ENCODE results near the gene NPAT. TPM values are rescaled to one million over a fixed set of nuclear protein-coding genes. Genes with fewer than 3 reads are reported as not detected.

The NPAT gene
- polyA plus RNA-seq, 1 donor (not counting 4 experiments of a cell fraction or from before 2014, with no cell fraction given): 8.0 TPM

DNA sequence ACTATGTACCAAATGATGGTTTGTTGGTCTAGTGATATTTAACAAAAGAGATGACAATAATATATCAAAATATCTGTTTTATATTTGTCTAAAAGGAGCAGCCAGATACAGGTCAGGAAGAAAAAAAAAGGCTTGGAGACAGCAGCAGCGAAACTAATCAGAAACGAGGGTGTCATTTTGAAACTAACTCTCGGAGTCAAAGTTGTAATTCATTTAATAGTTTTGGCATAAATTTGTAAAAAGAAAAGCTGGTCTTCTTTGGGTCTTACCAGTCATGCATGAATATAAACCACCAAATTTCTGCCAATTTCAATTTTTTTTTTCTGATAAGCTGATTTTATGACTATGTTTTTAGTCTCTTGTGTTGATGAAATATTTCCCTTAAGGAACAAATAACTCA, 25.5 kb downstream of the NPAT start:
- no peak overlapping the region for H3K4me2 ChIP-seq (ENCODE audit: control insufficient read depth, extremely low read depth, insufficient read depth, low read depth, low read length)
- H3K9ac ChIP-seq (ENCODE audit: control insufficient read depth, extremely low read depth, insufficient read depth, low read length): no peak overlapping the region
- H2AFZ ChIP-seq (ENCODE audit: control insufficient read depth, low read length): no peak overlapping the region
- FAIRE-seq: no peak
- H3K27me3 ChIP-seq (ENCODE audit: control insufficient read depth, extremely low read depth, insufficient read depth, low read length): no peaks in the 10 kb centered on the region
- no peaks in the 10 kb centered on the region for H4K20me1 ChIP-seq (ENCODE audit: control insufficient read depth, extremely low read depth, insufficient read depth, low read length)
- no peak overlapping the region for H3K4me3 ChIP-seq (ENCODE audit: control insufficient read depth in 2 of 3, extremely low read depth in 1 of 3, insufficient read depth in 2 of 3, low read depth in 1 of 3, low read length in 3 of 3)
- peaks cover 23% of the 10 kb centered on the region for H3K4me1 ChIP-seq (ENCODE audit: control insufficient read depth, extremely low read depth, insufficient read depth, low read length)
- dilution Hi-C loops (cut with MboI; ENCODE audit: extremely low pct_ligation_motif_present, low sequenced_read_pairs): no loop called here
- H3K79me2 ChIP-seq (ENCODE audit: control insufficient read depth, insufficient read depth, low read length): peaks cover 14% of the 10 kb centered on the region
- H3K36me3 ChIP-seq (ENCODE audit: control insufficient read depth in 2 of 2, extremely low read depth in 1 of 2, insufficient read depth in 2 of 2, low read length in 2 of 2): no peaks in the 10 kb centered on the region
- DNase-seq (ENCODE audit: low read depth, low spot score): no peak
- no peak overlapping the region for H3K27ac ChIP-seq (ENCODE audit: control insufficient read depth, insufficient read depth, low read length)
- H3K9me3 ChIP-seq (ENCODE audit: control insufficient read depth, low read depth, low read length): no peaks in the 10 kb centered on the region
- H3K9me1 ChIP-seq (ENCODE audit: control insufficient read depth, extremely low read depth, insufficient read depth, low read length): no peaks in the 10 kb centered on the region
- no peak for TF ChIP-seq EZH2 (IDR thresholded peaks at IDR 0.05; ENCODE audit: low read length)

DNA sequence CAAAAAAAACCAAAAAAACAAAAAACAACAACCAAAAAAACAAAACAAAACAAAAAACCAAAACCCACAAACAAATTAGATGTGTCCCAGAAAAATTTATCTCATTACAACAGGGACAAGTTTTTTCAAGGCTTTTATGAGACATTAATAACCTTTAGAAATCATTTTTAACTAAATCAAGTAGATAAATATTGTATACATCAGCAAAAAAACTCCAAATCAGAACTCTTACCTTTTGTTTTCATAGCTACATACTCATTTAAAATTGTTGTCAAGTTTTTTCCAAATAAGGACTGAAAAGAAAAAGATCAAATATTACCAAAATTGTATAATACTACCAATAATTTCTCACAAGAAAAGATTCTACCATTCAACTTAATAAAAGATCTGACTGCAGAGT, 28.7 kb downstream of the NPAT start:
- no peak for DNase-seq (ENCODE audit: low read depth, low spot score)
- Histone ChIP-seq H3K27me3 (ENCODE audit: control insufficient read depth, extremely low read depth, insufficient read depth, low read length) (no peaks in the 10 kb centered on the region), H3K9me3 (ENCODE audit: control insufficient read depth, low read depth, low read length) (no peaks in the 10 kb centered on the region), H3K4me2 (ENCODE audit: control insufficient read depth, extremely low read depth, insufficient read depth, low read depth, low read length) (no peak overlapping the region), H3K36me3 (ENCODE audit: control insufficient read depth in 2 of 2, extremely low read depth in 1 of 2, insufficient read depth in 2 of 2, low read length in 2 of 2) (no peaks in the 10 kb centered on the region), H4K20me1 (ENCODE audit: control insufficient read depth, extremely low read depth, insufficient read depth, low read length) (no peaks in the 10 kb centered on the region), H3K9ac (ENCODE audit: control insufficient read depth, extremely low read depth, insufficient read depth, low read length) (no peak overlapping the region), H3K4me1 (ENCODE audit: control insufficient read depth, extremely low read depth, insufficient read depth, low read length) (peaks cover 2% of the 10 kb centered on the region), H3K27ac (ENCODE audit: control insufficient read depth, insufficient read depth, low read length) (no peak overlapping the region), H3K4me3 (ENCODE audit: control insufficient read depth in 2 of 3, extremely low read depth in 1 of 3, insufficient read depth in 2 of 3, low read depth in 1 of 3, low read length in 3 of 3) (no peak overlapping the region), H2AFZ (ENCODE audit: control insufficient read depth, low read length) (no peak overlapping the region), H3K9me1 (ENCODE audit: control insufficient read depth, extremely low read depth, insufficient read depth, low read length) (no peaks in the 10 kb centered on the region), H3K79me2 (ENCODE audit: control insufficient read depth, insufficient read depth, low read length) (peaks cover 8% of the 10 kb centered on the region)
- TF ChIP-seq, protein P1, sequence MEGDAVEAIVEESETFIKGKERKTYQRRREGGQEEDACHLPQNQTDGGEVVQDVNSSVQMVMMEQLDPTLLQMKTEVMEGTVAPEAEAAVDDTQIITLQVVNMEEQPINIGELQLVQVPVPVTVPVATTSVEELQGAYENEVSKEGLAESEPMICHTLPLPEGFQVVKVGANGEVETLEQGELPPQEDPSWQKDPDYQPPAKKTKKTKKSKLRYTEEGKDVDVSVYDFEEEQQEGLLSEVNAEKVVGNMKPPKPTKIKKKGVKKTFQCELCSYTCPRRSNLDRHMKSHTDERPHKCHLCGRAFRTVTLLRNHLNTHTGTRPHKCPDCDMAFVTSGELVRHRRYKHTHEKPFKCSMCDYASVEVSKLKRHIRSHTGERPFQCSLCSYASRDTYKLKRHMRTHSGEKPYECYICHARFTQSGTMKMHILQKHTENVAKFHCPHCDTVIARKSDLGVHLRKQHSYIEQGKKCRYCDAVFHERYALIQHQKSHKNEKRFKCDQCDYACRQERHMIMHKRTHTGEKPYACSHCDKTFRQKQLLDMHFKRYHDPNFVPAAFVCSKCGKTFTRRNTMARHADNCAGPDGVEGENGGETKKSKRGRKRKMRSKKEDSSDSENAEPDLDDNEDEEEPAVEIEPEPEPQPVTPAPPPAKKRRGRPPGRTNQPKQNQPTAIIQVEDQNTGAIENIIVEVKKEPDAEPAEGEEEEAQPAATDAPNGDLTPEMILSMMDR (optimal IDR thresholded peaks at IDR 0.05 in 1 of 3, IDR thresholded peaks at IDR 0.05 in 1 of 3, conservative IDR thresholded peaks at IDR 0.05 in 1 of 3; ENCODE audit: extremely low read depth in 1 of 3, insufficient read depth in 2 of 3, low read length in 3 of 3): no peak
- no peak for TF ChIP-seq EZH2 (IDR thresholded peaks at IDR 0.05; ENCODE audit: low read length)
- FAIRE-seq: no peak
- dilution Hi-C loops (cut with MboI; ENCODE audit: extremely low pct_ligation_motif_present, low sequenced_read_pairs): no loop called here

DNA sequence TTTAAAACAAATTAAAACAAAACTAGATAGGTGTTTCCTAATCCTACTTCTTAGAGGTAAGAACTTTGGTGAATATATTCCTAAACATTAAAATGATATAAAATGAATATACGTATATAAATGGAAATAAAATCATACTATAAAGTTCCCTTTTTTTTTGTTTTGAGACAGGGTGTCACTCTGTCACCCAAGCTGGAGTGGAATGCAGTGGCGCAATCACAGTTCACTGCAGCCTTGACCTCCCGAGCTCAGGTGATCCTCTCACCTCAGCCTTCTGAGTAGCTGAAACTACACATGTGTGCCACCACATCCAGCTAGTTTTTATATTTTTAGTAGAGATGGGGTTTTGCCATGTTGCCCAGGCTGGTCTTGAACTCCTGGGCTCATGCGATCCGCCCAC, 44.9 kb downstream of the NPAT start:
- no peak overlapping the region for H3K4me3 ChIP-seq (ENCODE audit: control insufficient read depth in 2 of 3, extremely low read depth in 1 of 3, insufficient read depth in 2 of 3, low read depth in 1 of 3, low read length in 3 of 3)
- H3K9me1 ChIP-seq (ENCODE audit: control insufficient read depth, extremely low read depth, insufficient read depth, low read length): no peaks in the 10 kb centered on the region
- H3K9me3 ChIP-seq (ENCODE audit: control insufficient read depth, low read depth, low read length): no peaks in the 10 kb centered on the region
- H3K79me2 ChIP-seq (ENCODE audit: control insufficient read depth, insufficient read depth, low read length): no peaks in the 10 kb centered on the region
- no peak overlapping the region for H3K27ac ChIP-seq (ENCODE audit: control insufficient read depth, insufficient read depth, low read length)
- dilution Hi-C loops (cut with MboI; ENCODE audit: extremely low pct_ligation_motif_present, low sequenced_read_pairs): no loop called here
- no peaks in the 10 kb centered on the region for H4K20me1 ChIP-seq (ENCODE audit: control insufficient read depth, extremely low read depth, insufficient read depth, low read length)
- peaks cover 4 to 11% of the 10 kb centered on the region in 2 experiments for H3K36me3 ChIP-seq (ENCODE audit: control insufficient read depth in 2 of 2, extremely low read depth in 1 of 2, insufficient read depth in 2 of 2, low read length in 2 of 2)
- no peak overlapping the region for H3K4me2 ChIP-seq (ENCODE audit: control insufficient read depth, extremely low read depth, insufficient read depth, low read depth, low read length)
- H3K27me3 ChIP-seq (ENCODE audit: control insufficient read depth, extremely low read depth, insufficient read depth, low read length): no peaks in the 10 kb centered on the region
- DNase-seq (ENCODE audit: low read depth, low spot score): no peak
- H2AFZ ChIP-seq (ENCODE audit: control insufficient read depth, low read length): no peak overlapping the region
- H3K9ac ChIP-seq (ENCODE audit: control insufficient read depth, extremely low read depth, insufficient read depth, low read length): no peak overlapping the region
- FAIRE-seq: no peak
- H3K4me1 ChIP-seq (ENCODE audit: control insufficient read depth, extremely low read depth, insufficient read depth, low read length): no peaks in the 10 kb centered on the region
- TF ChIP-seq, protein P1 (optimal IDR thresholded peaks at IDR 0.05 in 1 of 3, IDR thresholded peaks at IDR 0.05 in 1 of 3, conservative IDR thresholded peaks at IDR 0.05 in 1 of 3; ENCODE audit: extremely low read depth in 1 of 3, insufficient read depth in 2 of 3, low read length in 3 of 3): no peak
- no peak for TF ChIP-seq EZH2 (IDR thresholded peaks at IDR 0.05; ENCODE audit: low read length)

Data from keratinocyte (primary cell).